HG03045 (cell line): ENCODE measurements around the gene EFR3B.
A peak's percentile ranks its signal among the peaks of the same experiment; 100 is the strongest.

Experiments
- ATAC-seq: cut with Tn5 transposase; IDR thresholded peaks from one replicate; pipeline ENCODE4 v1.9.1; 2021; ENCODE audit warnings: mild to moderate bottlenecking, moderate library complexity; ENCODE audit not compliant: unreplicated experiment

EFR3B gene

GRCh38 chr2:25032901-25033300 lies 9.0 kb upstream of the EFR3B start:
- ATAC-seq = no peak

GRCh38 chr2:25034081-25034480 lies 7.8 kb upstream of the EFR3B start:
- ATAC-seq = no peak

- no peak for ATAC-seq
Observed at GRCh38 chr2:25035537-25036220, 6.2 kb upstream of the EFR3B start.

GRCh38 chr2:25036221-25036559 lies 5.7 kb upstream of the EFR3B start:
- ATAC-seq = no peak

GRCh38 chr2:25039126-25039525 lies 2.8 kb upstream of the EFR3B start:
- ATAC-seq = no peak

- no peak for ATAC-seq
Observed at GRCh38 chr2:25041307-25041927, 459 bp upstream of the EFR3B start.

GRCh38 chr2:25042321-25043240 lies 705 bp downstream of the EFR3B start:
- peak; percentile 19 for ATAC-seq

- ATAC-seq = no peak
Observed at GRCh38 chr2:25043241-25043867, 1.5 kb downstream of the EFR3B start.

- ATAC-seq = no peak
Observed at GRCh38 chr2:25044011-25044410, 2.1 kb downstream of the EFR3B start.

- ATAC-seq = no peak
Observed at GRCh38 chr2:25044990-25045389, 3.1 kb downstream of the EFR3B start.

- no peak for ATAC-seq
Observed at GRCh38 chr2:25049422-25049821, 7.5 kb downstream of the EFR3B start.

- no peak for ATAC-seq
Observed at GRCh38 chr2:25050128-25050527, 8.3 kb downstream of the EFR3B start.

GRCh38 chr2:25053041-25053440 lies 11.2 kb downstream of the EFR3B start:
- no peak for ATAC-seq

- no peak for ATAC-seq
Observed at GRCh38 chr2:25054720-25055119, 12.8 kb downstream of the EFR3B start.

- ATAC-seq = no peak
Observed at GRCh38 chr2:25055376-25055920, 13.6 kb downstream of the EFR3B start.

GRCh38 chr2:25056098-25056821 lies 14.4 kb downstream of the EFR3B start:
- ATAC-seq = no peak

GRCh38 chr2:25062511-25062917 lies 20.6 kb downstream of the EFR3B start:
- ATAC-seq = no peak

GRCh38 chr2:25063876-25064660 lies 22.2 kb downstream of the EFR3B start:
- ATAC-seq = no peak

GRCh38 chr2:25065768-25066167 lies 23.9 kb downstream of the EFR3B start:
- ATAC-seq = no peak

GRCh38 chr2:25066455-25066854 lies 24.6 kb downstream of the EFR3B start:
- no peak for ATAC-seq
